OCI-LY3 (cell line): ENCODE results near the gene RHOT2.

ENCODE experiments used
- H2AFZ ChIP-seq: fragments of 200-600, 300-600 bp; shearing (Covaris generic); 2 replicates; pipeline ENCODE4 v1.6.0; 2014; ENCODE audit warnings: antibody characterized with exemption, low read depth, low read length
- H3K27ac ChIP-seq: fragments of 200-600, 300-600 bp; sonication (generic); 2 replicates; pipeline ENCODE4 v1.5.1; 2014; ENCODE audit warnings: mild to moderate bottlenecking, low read length, moderate library complexity, mixed read lengths
- H3K27me3 ChIP-seq: fragments of 200-600, 300-600 bp; sonication (generic); 2 replicates; pipeline ENCODE4 v1.6.1; 2014; ENCODE audit warnings: low read depth, low read length, mixed read lengths
- H3K36me3 ChIP-seq: fragments of 200-600, 300-600 bp; sonication (generic); replicated peaks from 2 replicates; pipeline ENCODE3; 2014; ENCODE audit warnings: low read depth, low read length, mixed read lengths
- H3K4me1 ChIP-seq: fragments of 300-600, 200-600 bp; sonication (generic); 2 replicates; pipeline ENCODE4 v1.6.1; 2014; ENCODE audit warnings: low read length, mixed read lengths
- H3K4me2 ChIP-seq: fragments of 200-600, 300-600 bp; sonication (generic); 2 replicates; pipeline ENCODE4 v1.6.1; 2014; ENCODE audit warnings: low read length, mixed read lengths
- H3K4me3 ChIP-seq: fragments of 300-600, 200-600 bp; sonication (generic); 2 replicates; pipeline ENCODE4 v1.5.1; 2014; ENCODE audit warnings: antibody characterized with exemption, mild to moderate bottlenecking, low read length, moderate library complexity
- H3K79me2 ChIP-seq: fragments of 300-600, 200-600 bp; shearing (Covaris generic); 2 replicates; pipeline ENCODE4 v1.6.1; 2014; ENCODE audit warnings: mild to moderate bottlenecking, low read length, mixed read lengths
- H3K9ac ChIP-seq: fragments of 300-600, 200-600 bp; shearing (Covaris generic); 2 replicates; pipeline ENCODE4 v1.6.0; 2014; ENCODE audit warnings: mild to moderate bottlenecking, low read length, moderate library complexity
- H3K9me3 ChIP-seq: fragments of 200-600, 300-600 bp; shearing (Covaris generic); 2 replicates; pipeline ENCODE4 v1.6.1; 2014; ENCODE audit warnings: low read length, mixed read lengths; ENCODE audit not compliant: insufficient read depth
- H4K20me1 ChIP-seq: fragments of 200-600, 300-600 bp; sonication (generic); 2 replicates; pipeline ENCODE4 v1.6.1; 2016; ENCODE audit warnings: low read length, mixed read lengths; ENCODE audit not compliant: insufficient read depth
- CTCF ChIP-seq: fragments of 200-600, 300-600 bp; sonication (generic); IDR thresholded peaks from 2 replicates; pipeline ENCODE4 v1.5.1; 2014; ENCODE audit warnings: antibody characterized with exemption, low read length, low read depth
- EZH2phosphoT487 ChIP-seq: fragments of 200-600 bp; shearing (Covaris generic); IDR thresholded peaks from 2 replicates; pipeline ENCODE4 v1.6.1; 2018; ENCODE audit warnings: antibody characterized with exemption, mixed run types, low read depth

Gene RHOT2

GRCh38 chr16:720990-721764 lies 53.2 kb downstream of the RHOT2 start, which contains the start of gene ANTKMT:
Gene ANTKMT (plus strand): TSS chr16:721146. CDS start chr16:721275, 129 bp downstream.
- peak within 1 kb of the TSS; percentile 95 for H3K9ac ChIP-seq
- no peak for TF ChIP-seq EZH2phosphoT487
- no peak for TF ChIP-seq CTCF
- peak within 1 kb of the TSS; percentile 98 for H3K4me2 ChIP-seq
- H3K27ac ChIP-seq: peak within 1 kb of the TSS; percentile 76
- H4K20me1 ChIP-seq: peaks cover 4% of the 10 kb centered on the region; the same call in 1 of the 2 replicates
- H2AFZ ChIP-seq: 0 out of 2 replicates have a peak within 1 kb of the TSS, but pooled peaks have one; percentile 29
- peaks cover 5% of the 10 kb centered on the region; the same call in 1 of the 2 replicates for H3K79me2 ChIP-seq
- peak within 1 kb of the TSS; percentile 92 for H3K4me3 ChIP-seq
- H3K4me1 ChIP-seq: peaks cover 19% of the 10 kb centered on the region
- H3K27me3 ChIP-seq: no peaks in the 10 kb centered on the region; the same call in 1 of the 2 replicates
- no peaks in the 10 kb centered on the region for H3K9me3 ChIP-seq
- H3K36me3 ChIP-seq: peaks cover 3% of the 10 kb centered on the region

GRCh38 chr16:721765-722540 lies 54.0 kb downstream of the RHOT2 start:
- Histone ChIP-seq H3K4me2 (peak overlapping the region; percentile 98), H4K20me1 (peaks cover 4% of the 10 kb centered on the region; the same call in 1 of the 2 replicates), H3K27ac (peak overlapping the region; percentile 76; the same call in 1 of the 2 replicates), H3K79me2 (peaks cover 5% of the 10 kb centered on the region; the same call in 1 of the 2 replicates), H3K4me1 (peaks cover 23% of the 10 kb centered on the region), H3K9me3 (no peaks in the 10 kb centered on the region), H3K4me3 (peak overlapping the region; percentile 92), H3K27me3 (no peaks in the 10 kb centered on the region), H3K9ac (no peak overlapping the region), H3K36me3 (peaks cover 3% of the 10 kb centered on the region), H2AFZ (no peak overlapping the region)
- TF ChIP-seq CTCF: no peak
- no peak for TF ChIP-seq EZH2phosphoT487

- Histone ChIP-seq H3K4me3 (no peak overlapping the region), H3K4me2 (no peak overlapping the region), H4K20me1 (peaks cover 4% of the 10 kb centered on the region; the same call in 1 of the 2 replicates), H3K27ac (no peak overlapping the region), H3K27me3 (no peaks in the 10 kb centered on the region), H3K79me2 (peaks cover 5% of the 10 kb centered on the region; the same call in 1 of the 2 replicates), H2AFZ (no peak overlapping the region), H3K9ac (no peak overlapping the region), H3K36me3 (peaks cover 3% of the 10 kb centered on the region), H3K9me3 (no peaks in the 10 kb centered on the region), H3K4me1 (peaks cover 23% of the 10 kb centered on the region)
- TF ChIP-seq EZH2phosphoT487 (no peak), CTCF (no peak)
Measured at GRCh38 chr16:722835-723633, 55.1 kb downstream of the RHOT2 start.
